ENCODE data around the gene LARP4B.

LARP4B gene

DNA sequence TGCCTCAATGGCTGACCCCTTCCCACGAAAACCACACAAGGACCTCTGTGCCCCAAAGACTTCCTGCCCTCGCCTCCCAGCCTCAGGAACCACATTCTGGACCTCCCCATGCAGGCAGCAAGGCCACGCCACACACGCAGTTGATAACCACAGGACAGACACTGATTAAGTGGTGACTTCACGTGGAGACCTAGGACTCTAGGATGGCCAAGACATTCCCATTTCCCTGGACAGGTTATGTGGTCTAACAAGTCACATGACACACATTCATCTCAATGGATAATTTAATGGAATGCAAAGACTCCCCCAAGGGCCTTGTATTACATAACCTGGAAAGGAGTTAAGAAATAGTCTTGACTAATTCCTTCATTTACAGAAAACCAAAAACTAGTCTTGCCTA is 110.2 kb downstream of the LARP4B start:
- no peak for DNase-seq

DNA sequence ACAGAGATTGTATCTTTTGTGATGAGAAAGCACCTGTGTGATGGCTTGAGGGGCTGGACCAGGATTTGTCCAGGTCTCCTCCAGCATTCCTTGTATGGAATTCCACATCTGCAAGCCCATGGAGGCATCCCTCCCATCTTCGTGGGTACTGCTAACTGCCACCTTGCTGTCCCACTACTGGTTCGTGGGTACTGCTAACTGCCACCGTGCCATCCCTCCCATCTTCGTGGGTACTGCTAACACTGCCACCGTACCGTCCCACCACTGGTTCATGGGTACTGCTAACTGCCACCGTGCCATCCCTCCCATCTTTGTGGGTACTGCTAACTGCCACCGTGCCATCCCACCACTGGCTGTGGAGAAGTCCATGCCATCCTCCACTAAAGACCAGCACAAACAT is 111.7 kb downstream of the LARP4B start:
- no peak for DNase-seq

DNA sequence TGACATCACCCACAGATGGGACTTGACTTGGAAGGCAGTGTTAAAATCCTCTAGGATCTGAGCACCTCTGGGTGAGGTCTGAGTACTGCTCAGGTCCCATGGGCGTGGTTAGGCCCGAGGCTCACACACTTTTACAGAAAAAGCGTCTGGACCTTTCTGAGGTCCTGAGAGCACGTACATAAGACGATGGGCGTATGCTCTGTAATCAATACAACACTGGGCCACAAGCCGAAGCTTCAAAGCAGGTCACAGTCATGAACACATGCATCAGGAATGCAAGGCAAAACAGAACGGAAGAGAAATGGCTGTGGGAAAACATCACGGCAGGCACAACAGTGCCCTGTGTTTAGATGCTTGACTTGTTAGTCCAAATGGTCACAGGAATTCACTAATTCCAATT is 112.2 kb downstream of the LARP4B start:
- no peak for DNase-seq

DNA sequence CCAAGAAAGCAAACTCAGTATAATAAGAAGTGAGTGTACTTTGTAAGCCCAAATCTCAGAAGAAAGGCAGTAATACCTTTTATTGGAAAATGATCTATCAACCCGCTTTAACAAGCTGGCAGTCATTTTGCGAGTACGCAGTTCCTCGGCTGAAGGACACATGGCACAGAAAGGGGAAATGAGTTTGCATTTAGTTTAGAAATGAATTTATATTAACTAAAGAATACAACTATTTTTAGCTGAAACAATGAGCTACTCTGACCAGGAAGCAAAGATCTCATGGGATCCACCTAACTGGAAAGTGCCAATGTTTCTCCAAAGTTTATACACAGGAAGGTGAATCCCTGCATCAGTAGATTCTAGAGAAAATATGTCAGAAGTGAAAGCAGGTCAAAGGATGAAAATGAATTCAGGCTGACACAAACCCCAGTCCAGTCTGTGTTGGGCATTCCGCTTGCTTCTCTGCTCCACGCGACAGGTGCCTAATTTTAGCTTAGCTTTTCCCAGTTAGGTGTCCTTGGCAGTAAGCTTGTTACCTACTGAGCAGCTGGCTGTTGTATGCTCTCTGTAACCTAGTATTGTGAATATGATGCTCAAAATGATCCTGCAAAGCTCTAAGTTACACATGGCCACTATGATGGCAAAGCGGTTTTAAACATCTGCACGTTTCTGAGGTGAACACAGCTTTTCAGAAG is 112.8 kb downstream of the LARP4B start:
- DNase-seq, result no peak

DNA sequence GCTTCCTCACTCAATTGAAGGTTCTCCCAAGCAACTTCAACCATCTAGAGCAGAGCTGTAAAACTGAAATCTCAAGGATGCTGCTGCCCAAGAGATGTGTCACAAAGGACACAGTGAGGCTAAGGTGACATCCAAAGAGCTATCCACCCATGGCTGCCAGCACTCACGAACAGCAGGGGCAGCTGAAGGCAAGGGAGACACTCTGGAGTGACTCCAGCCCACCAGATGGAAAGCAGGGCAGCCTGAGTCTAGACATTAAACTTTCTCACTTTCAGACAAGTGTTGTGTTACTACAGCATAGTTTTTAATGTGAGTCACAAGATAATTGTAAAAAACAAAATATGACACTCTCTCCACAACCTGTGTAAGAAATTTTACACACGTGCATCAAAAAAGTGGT is 113.5 kb downstream of the LARP4B start:
- DNase-seq, result no peak

DNA sequence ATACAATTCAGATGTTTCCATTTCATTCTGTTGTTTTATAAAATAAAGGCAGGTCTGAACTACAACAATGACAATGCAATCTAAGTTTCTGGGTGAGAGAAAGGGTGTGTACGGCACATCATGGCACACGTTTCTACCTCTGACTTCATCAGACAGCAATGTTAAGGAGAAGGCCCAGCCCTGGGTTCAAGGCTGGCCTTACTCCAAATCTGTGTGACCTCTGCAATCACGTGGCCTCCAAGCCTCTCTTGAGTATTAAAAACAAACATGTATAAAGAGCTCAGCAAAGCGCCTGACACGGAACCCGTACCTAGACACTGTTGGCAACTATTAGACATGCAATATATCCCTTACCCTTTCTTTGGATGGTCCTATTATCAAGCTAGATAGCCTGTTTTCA is 114.1 kb downstream of the LARP4B start:
- no peak for DNase-seq

DNA sequence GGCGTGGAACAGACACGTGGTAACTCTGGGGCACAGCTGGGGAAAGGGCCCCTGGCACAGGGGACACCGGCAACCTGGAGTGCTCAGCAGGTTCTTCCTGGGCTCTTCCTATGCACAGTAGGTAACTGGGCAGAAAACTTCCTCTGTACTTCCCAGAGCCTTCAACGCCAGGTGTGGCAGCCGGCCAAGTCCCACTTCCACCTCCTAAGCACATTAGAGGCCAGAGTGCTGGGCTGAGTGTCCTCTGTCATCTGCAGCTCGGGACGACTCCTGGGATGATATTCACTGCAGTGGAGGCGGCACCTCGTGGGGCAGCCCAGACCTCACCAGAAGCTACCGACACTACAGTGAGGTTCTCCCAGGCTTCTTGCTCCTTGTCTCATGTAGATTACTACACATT is 114.5 kb downstream of the LARP4B start:
- DNase-seq, result no peak

DNA sequence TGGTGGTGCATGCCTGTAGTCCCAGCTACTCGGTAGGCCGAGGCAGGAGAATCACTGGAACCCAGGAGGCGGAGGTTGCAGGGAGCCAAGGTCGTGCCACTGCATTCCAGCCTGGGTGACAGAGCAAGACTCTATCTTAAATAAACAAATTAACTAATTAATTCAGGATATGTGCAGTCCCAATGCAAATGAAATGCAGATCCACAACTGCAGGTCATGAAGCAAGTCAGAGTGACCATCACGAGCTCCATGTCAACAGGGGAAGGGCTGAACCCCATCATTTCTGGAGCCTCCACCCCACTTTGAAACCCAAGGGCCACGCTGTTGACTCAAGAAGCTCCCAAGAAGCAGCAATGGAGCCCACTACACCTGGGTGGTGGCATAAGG is 115.4 kb downstream of the LARP4B start:
- DNase-seq, result no peak

DNA sequence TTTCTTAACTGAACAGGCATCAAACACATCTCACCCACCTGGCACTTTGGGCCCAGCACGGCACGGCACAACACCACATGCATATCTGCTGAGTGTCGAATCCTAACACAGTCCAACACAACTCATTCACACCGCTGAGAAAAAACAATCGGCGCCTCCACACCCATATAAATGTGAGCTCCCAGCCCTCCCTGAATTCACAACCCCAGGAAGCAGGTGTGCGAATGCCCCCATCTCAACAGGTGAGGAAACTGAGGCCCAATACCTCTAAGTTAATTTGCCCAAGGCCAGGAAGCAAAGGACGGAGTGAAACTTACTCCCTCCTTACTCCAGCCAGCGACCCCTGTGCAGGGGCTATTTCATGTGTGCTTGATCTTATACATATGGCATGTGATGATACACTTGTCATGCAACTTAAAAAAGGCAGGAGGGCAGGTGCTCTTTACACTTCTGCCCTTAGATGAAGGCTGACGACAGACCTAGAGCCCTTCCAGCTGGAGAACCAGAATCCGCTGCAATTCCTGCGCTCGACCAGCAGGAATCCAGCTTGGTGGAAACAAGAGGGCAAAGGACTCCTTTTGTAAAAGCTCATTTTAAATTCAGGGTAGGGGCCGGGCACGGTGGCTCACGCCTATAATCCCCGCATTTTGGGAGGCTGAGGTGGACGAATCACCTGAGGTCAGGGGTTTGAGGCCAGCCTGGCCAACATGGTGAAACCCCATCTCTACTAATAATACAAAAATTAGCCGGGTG is 116.0 kb downstream of the LARP4B start:
- DNase-seq, result no peak

DNA sequence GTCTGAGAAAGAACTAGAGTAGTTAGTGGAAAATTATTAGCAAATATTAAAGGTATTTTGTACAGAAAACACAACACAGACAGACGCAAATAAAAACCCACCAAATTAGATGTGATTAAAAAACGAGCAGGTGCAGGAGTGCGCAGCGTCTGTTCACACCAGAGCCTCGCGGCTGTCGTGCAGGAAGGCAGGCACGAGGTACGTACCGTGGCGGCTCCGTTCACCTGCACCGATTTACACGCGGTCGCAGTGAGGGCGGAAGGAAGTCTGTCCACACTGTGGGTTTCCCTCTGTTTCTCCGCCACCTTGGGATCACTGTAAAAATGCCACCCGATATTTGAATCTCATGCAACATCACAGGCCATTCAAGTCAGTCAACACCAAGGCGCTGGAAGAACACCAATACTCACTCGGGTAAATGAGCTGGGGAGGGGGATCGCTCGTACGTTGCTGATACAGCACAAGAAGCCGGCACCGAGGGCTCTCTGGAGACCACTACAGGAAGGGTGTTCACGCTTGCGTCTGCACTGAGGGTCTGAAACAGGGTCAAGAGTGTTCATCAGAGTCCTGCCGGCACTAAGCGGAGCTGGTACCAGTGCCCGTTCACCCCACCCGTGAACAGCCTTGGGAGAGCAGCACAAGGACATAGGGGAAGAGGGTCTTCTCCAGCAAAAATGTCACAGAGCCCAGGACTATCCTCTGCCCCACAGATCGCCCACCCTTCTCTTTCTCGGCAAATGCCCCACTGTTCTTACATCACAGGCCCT is 116.8 kb downstream of the LARP4B start:
- DNase-seq, result no peak

DNA sequence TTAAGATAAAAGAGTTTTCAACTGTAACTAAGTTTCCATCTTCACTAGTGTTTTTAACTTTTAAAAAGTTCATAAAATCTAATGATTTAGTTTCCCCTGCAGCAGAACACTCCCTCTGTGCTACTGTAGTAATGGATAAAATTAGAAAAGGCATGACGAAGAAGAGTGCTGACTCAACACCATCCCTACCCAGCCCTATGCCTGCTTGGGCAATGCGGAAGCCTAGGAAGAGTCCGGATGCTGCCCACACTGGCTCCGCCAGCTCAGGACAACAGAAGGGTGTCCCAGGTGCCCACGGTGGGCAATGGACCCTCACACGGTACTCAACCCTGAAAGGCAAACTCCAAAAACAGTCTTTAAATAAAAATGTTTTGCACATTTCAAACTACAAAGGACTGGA is 118.2 kb downstream of the LARP4B start:
- DNase-seq, result no peak

DNA sequence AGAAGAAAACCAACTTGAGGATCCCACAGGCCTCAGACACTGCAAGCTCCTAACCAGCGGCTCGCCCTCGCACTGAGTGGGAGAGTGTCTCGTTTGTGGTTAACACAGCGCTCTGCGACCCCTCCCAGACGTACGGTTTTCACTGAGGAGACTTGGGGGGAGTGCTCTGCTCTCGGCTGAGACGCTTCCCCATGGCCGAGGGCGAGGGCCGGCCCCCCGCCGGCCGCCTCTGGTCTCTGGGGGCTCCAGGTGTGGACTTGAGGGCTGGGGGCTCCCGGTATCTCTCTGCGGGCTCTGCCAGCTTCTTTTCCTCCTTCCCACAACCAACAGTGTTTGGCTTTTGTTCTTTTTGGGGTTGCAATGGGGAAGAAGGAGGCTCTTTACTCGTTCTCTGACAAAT is 118.7 kb downstream of the LARP4B start:
- no peak for DNase-seq

DNA sequence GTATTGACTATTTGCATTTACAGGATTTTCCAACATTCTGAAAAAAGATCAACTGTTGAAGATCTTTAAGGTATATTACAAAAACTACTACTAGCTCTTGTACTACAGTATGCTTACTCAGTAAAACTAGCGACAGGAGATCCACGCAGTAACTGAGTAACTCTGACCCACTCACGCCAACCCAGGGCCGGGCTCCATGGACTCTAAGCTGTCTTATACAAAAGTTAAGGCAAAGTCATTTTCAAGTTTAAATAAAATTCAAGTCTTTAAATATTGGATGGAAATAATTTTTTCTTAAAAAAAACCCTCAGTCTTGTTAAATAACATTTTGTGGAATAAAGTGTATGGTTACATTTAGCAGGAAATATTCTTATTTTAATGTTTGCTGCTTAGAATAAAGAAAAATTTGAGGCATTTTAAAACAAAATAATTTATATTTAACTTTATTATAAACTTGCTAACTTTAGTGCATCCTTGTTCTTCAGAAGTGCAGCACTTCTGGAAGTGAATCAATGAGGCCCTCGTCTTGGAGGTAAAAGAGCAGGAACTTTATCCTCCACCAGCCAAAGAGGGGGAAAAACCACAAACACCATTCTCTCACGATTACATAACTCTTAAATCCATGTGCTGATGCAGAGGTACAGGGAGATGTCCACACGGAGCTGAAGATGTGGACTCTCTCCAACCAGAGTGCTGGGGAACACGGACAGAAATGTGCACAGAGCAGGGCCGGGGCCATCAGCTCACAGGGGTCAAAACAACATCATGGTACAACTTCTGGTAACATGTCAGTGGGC is 119.9 kb downstream of the LARP4B start:
- DNase-seq, result no peak

DNA sequence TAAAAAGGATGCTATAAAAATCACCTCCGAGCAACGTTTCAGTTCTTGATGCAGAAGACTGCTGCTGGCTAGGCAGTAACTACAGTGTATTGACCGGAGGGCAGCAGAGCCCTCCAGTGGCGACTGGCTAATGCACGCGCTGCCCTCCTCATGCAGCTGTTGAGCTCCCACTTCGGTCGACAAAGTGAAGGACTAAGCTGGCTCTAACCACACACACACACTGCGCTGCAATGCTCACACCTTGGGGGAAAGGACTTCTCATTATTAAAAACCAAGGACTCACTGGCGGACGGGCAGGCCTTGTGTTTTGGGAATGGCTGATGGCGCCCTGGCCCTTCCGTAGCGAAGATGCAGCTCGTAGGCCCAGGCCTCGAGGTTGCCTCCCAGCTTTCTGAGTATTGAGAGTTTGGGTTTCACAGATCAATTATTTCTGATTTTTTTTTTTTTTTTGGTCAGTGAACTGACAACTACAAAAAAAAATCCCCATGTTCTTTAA is 121.1 kb downstream of the LARP4B start:
- no peak for DNase-seq

DNA sequence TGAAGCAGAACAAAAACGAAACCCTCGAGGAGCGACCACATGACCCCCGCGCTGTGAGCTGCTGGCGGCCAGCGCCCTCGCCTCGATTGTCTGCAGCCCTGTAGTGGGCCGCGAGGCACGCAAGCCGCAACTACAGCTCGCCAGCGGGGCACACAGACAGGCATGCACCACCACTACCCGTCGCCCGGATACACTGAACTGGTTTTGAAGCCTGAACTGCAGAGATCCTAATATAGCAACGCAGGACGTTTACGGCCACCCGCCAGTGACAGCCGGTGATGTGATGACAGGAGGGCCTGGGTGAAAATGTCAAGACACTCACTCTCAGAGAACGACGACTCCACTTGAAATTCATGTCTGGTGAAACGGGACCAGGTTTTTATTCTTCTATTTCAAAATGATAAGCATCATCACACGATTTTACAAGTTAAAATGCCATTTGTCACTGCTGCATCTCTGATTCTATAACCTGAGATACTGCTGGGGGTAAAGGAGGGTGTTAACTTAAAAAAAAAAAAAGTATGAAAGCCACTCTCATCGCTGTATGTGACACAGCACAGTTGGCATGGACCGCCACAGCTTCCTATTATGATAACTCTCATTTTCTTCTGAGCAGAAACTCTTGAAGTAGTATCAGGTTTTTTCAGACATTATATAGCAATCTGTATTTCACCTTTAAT is 121.7 kb downstream of the LARP4B start:
- no peak for DNase-seq

DNA sequence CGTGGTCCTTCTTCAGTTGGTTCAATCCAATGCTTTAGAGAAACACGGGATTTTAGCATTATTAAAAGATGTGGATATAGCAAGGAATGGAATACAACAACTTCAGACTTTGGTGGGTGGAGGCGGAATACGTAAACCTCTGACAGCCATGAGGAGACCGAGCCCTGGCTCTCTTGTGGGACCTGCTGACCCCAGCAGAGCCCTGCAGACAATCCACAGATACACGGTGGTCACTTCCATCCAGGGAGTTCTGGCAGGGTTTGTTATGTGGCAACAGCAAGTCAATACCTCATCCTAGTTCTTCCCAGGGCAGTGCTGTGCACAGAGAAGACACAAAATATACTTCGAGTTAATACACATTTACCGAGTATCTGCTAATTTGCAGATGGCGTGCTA is 123.5 kb downstream of the LARP4B start:
- no peak for DNase-seq

DNA sequence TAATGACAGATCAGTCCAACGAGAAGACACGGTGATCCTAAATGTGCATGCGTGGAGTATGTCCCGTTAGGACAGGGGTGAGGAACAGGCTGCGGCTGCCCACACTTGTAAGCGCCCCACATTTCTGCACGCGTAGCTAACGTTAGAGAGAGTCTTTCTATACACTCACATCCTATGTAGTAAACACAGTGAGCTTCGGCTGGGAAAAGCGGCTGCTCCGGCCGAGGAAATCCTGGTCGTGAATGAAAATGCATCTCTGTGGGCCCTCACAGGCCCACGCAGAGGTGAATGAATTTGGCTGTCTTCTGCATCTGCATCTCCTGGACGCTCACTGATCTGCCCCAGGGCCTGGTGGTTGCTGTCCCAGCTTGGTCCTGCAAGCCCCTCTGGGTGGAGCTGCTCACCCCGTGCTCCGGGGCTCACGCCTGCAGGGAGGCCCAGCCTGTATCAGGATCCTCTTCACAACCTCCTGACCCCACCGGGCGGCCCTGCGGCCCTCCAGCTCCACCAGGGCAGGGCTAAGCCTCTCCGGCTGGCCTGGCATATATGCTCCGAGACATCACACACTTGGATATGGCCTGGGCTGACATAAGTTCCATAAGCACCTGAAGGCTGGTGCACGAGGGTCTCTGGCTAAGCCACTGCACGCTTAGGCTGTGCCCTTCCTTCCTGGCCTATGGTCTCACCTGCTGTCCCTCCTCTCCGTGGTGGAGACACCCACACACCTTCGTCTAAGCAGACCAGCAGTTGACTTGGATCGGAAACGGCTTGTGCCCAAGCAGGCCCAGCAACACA is 124.1 kb downstream of the LARP4B start:
- no peak for DNase-seq

DNA sequence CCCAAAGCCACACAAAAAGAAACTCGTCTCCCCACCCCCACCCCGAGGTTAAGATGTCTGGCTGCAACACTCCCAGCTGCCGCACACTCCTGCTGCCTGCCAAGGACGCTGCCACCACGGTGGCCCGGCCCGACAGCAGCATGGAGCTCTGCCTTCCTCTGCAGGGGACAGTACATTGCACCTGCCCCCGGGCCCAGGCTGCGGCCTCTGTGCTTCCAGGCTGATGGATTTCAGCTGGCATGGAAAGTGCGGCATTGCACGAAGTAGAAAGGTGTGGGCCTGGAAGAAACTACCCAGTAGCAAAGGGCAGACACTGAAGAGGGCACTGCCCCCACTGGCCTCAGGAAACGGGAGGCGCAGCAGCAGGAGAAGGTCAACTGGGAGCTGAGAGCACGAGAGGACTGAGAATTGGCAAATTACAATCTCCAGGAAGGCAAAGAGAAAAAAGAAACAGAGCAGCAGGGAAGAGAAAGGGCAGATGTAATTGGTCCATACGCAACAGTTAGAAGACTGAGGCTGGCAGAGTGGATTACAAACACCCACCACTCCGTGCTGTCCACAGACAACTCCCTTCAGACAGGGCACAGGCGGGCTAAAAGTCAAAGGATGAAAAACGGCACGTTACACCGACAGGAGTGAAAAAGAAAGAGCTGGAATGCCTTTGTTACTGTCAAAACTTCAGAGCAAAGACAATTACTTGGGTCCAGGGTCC is 124.9 kb downstream of the LARP4B start:
- DNase-seq, result no peak

DNA sequence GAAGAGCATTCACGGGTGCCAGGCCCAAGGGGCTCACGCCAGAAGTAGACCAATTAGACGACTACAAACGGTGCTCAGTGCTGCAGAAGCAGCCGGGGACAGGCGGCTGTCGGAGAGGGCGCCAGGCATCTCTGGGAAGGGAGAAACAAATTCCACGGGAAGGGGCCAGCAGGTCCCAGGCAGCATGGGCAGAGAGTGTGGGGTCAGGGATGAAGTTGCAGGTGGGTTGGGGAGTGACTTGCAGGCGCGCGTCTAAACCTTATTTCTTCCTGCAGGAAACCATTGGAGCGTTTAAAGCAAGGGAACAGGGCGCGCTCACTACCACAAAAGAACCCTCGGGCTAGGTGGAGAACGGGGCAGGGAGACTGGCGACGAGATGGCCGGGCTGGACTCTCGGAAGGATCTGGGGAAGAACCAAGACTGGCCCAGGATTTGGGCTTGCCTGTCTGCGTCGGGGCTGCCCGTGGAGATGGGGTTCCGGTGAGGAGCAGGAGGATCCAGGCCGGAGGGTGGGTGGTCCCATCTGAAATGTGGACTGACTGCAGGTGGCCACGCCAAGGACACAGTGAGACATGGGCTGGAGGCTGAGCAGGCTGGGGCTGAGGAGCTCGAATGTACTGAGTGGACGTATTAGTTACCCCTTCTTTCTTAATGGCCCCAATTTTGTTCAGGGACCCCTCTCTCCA is 125.7 kb downstream of the LARP4B start:
- no peak for DNase-seq
